H9 (cell line): ENCODE results near the gene HCN2. TPM values are rescaled to one million over a fixed set of nuclear protein-coding genes. Genes with fewer than 3 reads are reported as not detected.

Source experiments
- DNase-seq: peaks from one replicate; pipeline ENCODE4 v3.0.0-alpha.2; 2017
- H2AFZ ChIP-seq: one replicate; pipeline ENCODE4 v1.6.1; 2013; ENCODE audit warnings: mild to moderate bottlenecking, low read length, control low read depth, moderate library complexity
- H2AK5ac ChIP-seq: 2 replicates; pipeline ENCODE4 v1.6.1; 2013; ENCODE audit warnings: low read length, control low read depth, mixed read lengths; ENCODE audit not compliant: insufficient read length
- H2BK120ac ChIP-seq: one replicate; pipeline ENCODE4 v1.6.1; 2013; ENCODE audit warnings: low read depth, mild to moderate bottlenecking, low read length, control low read depth, inconsistent platforms; ENCODE audit not compliant: poor library complexity, severe bottlenecking
- H2BK12ac ChIP-seq: 2 replicates; pipeline ENCODE4 v1.6.1; 2013; ENCODE audit warnings: low read length, control low read depth, mixed read lengths, low read depth; ENCODE audit not compliant: insufficient read length
- H2BK15ac ChIP-seq: 2 replicates; pipeline ENCODE4 v1.6.1; 2013; ENCODE audit warnings: low read depth, low read length, control low read depth
- H2BK20ac ChIP-seq: one replicate; pipeline ENCODE4 v1.6.1; 2013; ENCODE audit warnings: low read depth, mild to moderate bottlenecking, low read length, control low read depth, inconsistent platforms; ENCODE audit not compliant: poor library complexity, severe bottlenecking
- H2BK5ac ChIP-seq: 2 replicates; pipeline ENCODE4 v1.6.1; 2013; ENCODE audit warnings: low read length, control low read depth, mixed read lengths; ENCODE audit not compliant: insufficient read length
- H3K14ac ChIP-seq: 2 replicates; pipeline ENCODE4 v1.6.1; 2013; ENCODE audit warnings: low read length, control low read depth; ENCODE audit not compliant: insufficient read depth
- H3K18ac ChIP-seq: 2 replicates; pipeline ENCODE4 v1.6.1; 2013; ENCODE audit warnings: low read depth, mild to moderate bottlenecking, mixed read lengths, low read length, control low read depth; ENCODE audit not compliant: insufficient read length
- H3K23ac ChIP-seq: 2 replicates; pipeline ENCODE4 v1.6.1; 2013; ENCODE audit warnings: low read length, control low read depth, mixed read lengths, low read depth; ENCODE audit not compliant: insufficient read length
- H3K23me2 ChIP-seq: 2 replicates; pipeline ENCODE4 v1.6.1; 2013; ENCODE audit warnings: low read depth, mild to moderate bottlenecking, mixed read lengths, low read length, control low read depth; ENCODE audit not compliant: insufficient read length, poor library complexity, severe bottlenecking
- H3K27ac ChIP-seq: 2 replicates; pipeline ENCODE4 v1.5.1; 2013; ENCODE audit warnings: low read length, control low read depth, mixed read lengths, low read depth; ENCODE audit not compliant: insufficient read length
- H3K27me3 ChIP-seq: 2 replicates; pipeline ENCODE4 v1.6.1; 2013; ENCODE audit warnings: low read length, control low read depth, inconsistent platforms; ENCODE audit not compliant: insufficient read depth
- H3K4ac ChIP-seq: 2 replicates; pipeline ENCODE4 v1.6.1; 2013; ENCODE audit warnings: low read depth, mild to moderate bottlenecking, control low read depth, inconsistent platforms, low read length, moderate library complexity
- H3K4me1 ChIP-seq: 2 replicates; pipeline ENCODE4 v1.6.1; 2013; ENCODE audit warnings: low read length, control low read depth, inconsistent platforms; ENCODE audit not compliant: insufficient read depth
- H3K4me2 ChIP-seq: 2 replicates; pipeline ENCODE4 v1.6.1; 2013; ENCODE audit warnings: low read length, control low read depth, mixed read lengths; ENCODE audit not compliant: insufficient read length, insufficient read depth
- H3K56ac ChIP-seq: 2 replicates; pipeline ENCODE4 v1.6.1; 2013; ENCODE audit warnings: low read depth, mild to moderate bottlenecking, mixed read lengths, low read length, control low read depth; ENCODE audit not compliant: insufficient read length
- H3K79me1 ChIP-seq: 2 replicates; pipeline ENCODE4 v1.6.1; 2013; ENCODE audit warnings: low read depth, mild to moderate bottlenecking, moderate library complexity, low read length, control low read depth, inconsistent platforms; ENCODE audit not compliant: insufficient read depth, poor library complexity, severe bottlenecking
- H3K79me2 ChIP-seq: 2 replicates; pipeline ENCODE4 v1.6.1; 2013; ENCODE audit warnings: low read length, control low read depth, inconsistent platforms; ENCODE audit not compliant: insufficient read depth
- H3K9ac ChIP-seq: 2 replicates; pipeline ENCODE4 v1.6.1; 2013; ENCODE audit warnings: low read length, control low read depth, mixed read lengths; ENCODE audit not compliant: insufficient read length; ENCODE audit errors: extremely low read depth
- H3K9me3 ChIP-seq: one replicate; pipeline ENCODE4 v1.6.1; 2013; ENCODE audit warnings: low read depth, low read length, inconsistent platforms; ENCODE audit not compliant: control insufficient read depth
- H3T11ph ChIP-seq: one replicate; pipeline ENCODE4 v1.6.1; 2013; ENCODE audit warnings: mild to moderate bottlenecking, low read length, control low read depth, inconsistent platforms
- H4K20me1 ChIP-seq: one replicate; pipeline ENCODE4 v1.6.1; 2013; ENCODE audit not compliant: control insufficient read depth, insufficient read length, insufficient read depth
- H4K5ac ChIP-seq: 2 replicates; pipeline ENCODE4 v1.6.1; 2013; ENCODE audit warnings: low read depth, mild to moderate bottlenecking, mixed read lengths, low read length, control low read depth; ENCODE audit not compliant: insufficient read length
- H4K8ac ChIP-seq: replicated peaks from 2 replicates; pipeline ENCODE4 v1.6.1; 2013; ENCODE audit warnings: low read length, control low read depth, mixed read lengths, low read depth; ENCODE audit not compliant: insufficient read length
- H4K91ac ChIP-seq: 2 replicates; pipeline ENCODE4 v1.6.1; 2013; ENCODE audit warnings: low read depth, mild to moderate bottlenecking, moderate library complexity, mixed read lengths, low read length, control low read depth; ENCODE audit not compliant: insufficient read length
- H3K27ac Mint-ChIP-seq, 3 experiments: 2 replicates in 2 of 3; 3 replicates in 1 of 3; pipeline ENCODE4 v1.8.0; 2020 to 2021; ENCODE audit warnings: mixed read lengths in 3 of 3, mild to moderate bottlenecking in 1 of 3, moderate library complexity in 1 of 3
- H3K27me3 Mint-ChIP-seq: 2 replicates; pipeline ENCODE4 v1.8.0; 2021; ENCODE audit warnings: low read depth, mild to moderate bottlenecking, moderate library complexity, mixed read lengths
- H3K36me3 Mint-ChIP-seq, 3 experiments: 2 replicates in 2 of 3; 3 replicates in 1 of 3; pipeline ENCODE4 v1.8.0; 2020 to 2021; ENCODE audit warnings: low read depth in 3 of 3, mixed read lengths in 3 of 3; ENCODE audit not compliant: insufficient read depth in 1 of 3
- H3K4me1 Mint-ChIP-seq, 2 experiments: 2 replicates each; pipeline ENCODE4 v1.8.0; 2020; ENCODE audit warnings: mixed read lengths in 2 of 2
- H3K4me3 Mint-ChIP-seq, 2 experiments: 2 replicates in 1 of 2; 3 replicates in 1 of 2; pipeline ENCODE4 v1.8.0; 2020 to 2021; ENCODE audit warnings: mild to moderate bottlenecking in 2 of 2, mixed read lengths in 2 of 2, moderate library complexity in 1 of 2
- H3K9me3 Mint-ChIP-seq, 2 experiments: 2 replicates in 1 of 2; 3 replicates in 1 of 2; pipeline ENCODE4 v1.8.0; 2020; ENCODE audit warnings: mild to moderate bottlenecking in 2 of 2, mixed read lengths in 2 of 2, moderate library complexity in 1 of 2
- WGBS: extraction: QIAGEN DNeasy Blood & Tissue Kit; methylation state at CpG from one replicate; pipeline ENCODE4 v1.1.7; 2013; ENCODE audit warnings: missing lambda C conversion rate, low lambda C conversion rate, mixed read lengths; ENCODE audit not compliant: insufficient read length; ENCODE audit errors: extremely low coverage; 5-methylcytosine and 5-hydroxymethylcytosine counted together
- total RNA-seq: library from RNA; stranded (reverse); gene quantifications from 2 replicates; pipeline ENCODE4 v1.2.1, GENCODE V29; 2021
- TF ChIP-seq, protein P1 (sequence below): fragments of 200-600 bp; sonication (generic); conservative IDR thresholded peaks from 3 replicates; pipeline ENCODE4 v1.8.0; 2021; ENCODE audit warnings: antibody characterized with exemption, mild to moderate bottlenecking

Gene HCN2
- total RNA-seq, 1 experiment from 2014 or later, result 3.7 TPM

DNA sequence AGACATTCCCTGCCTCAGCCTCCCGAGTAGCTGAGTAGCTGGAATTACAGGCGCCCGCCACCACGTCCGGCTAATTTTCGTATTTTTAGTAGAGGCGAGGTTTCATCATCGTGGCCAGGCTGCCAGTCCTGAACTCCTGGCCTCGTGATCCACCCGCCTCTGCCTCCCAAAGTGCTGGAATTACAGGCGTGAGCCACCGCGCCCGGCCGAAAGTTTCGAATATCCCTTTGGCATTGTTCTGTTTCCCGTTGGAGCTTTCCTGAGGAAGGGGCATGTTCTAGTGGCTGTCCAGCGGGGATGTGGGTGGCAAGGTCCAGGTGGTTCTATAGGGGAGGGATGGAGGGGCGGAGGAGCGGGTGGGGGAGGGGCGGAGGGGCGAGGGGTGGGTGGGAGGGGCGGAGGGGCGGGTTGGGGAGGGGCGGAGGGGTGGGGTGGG lies 19.4 kb upstream of the HCN2 start:
- Histone ChIP-seq H3T11ph (no peak overlapping the region), H2BK12ac (no peak overlapping the region), H4K20me1 (no peaks in the 10 kb centered on the region), H3K9ac (no peak overlapping the region), H4K8ac (no peak overlapping the region), H3K23me2 (peaks cover 15% of the 10 kb centered on the region), H3K56ac (no peak overlapping the region), H3K14ac (no peak overlapping the region), H3K23ac (no peak overlapping the region), H4K91ac (no peak overlapping the region), H2BK5ac (no peak overlapping the region), H3K9me3 (no peaks in the 10 kb centered on the region), H3K27ac (no peak overlapping the region), H2BK120ac (no peak overlapping the region), H3K79me2 (peaks cover 23% of the 10 kb centered on the region), H2BK15ac (no peak overlapping the region), H3K4me1 (no peaks in the 10 kb centered on the region; the same call in 1 of the 2 replicates), H3K18ac (no peak overlapping the region), H3K79me1 (peaks cover 3% of the 10 kb centered on the region), H3K27me3 (no peaks in the 10 kb centered on the region), H2AK5ac (no peak overlapping the region), H2AFZ (no peak overlapping the region), H4K5ac (no peak overlapping the region), H3K4me2 (no peak overlapping the region), H2BK20ac (no peak overlapping the region), H3K4ac (no peak overlapping the region)
- peaks cover 13% of the 10 kb centered on the region in 2 experiments for H3K9me3 Mint-ChIP-seq
- TF ChIP-seq, protein P1, sequence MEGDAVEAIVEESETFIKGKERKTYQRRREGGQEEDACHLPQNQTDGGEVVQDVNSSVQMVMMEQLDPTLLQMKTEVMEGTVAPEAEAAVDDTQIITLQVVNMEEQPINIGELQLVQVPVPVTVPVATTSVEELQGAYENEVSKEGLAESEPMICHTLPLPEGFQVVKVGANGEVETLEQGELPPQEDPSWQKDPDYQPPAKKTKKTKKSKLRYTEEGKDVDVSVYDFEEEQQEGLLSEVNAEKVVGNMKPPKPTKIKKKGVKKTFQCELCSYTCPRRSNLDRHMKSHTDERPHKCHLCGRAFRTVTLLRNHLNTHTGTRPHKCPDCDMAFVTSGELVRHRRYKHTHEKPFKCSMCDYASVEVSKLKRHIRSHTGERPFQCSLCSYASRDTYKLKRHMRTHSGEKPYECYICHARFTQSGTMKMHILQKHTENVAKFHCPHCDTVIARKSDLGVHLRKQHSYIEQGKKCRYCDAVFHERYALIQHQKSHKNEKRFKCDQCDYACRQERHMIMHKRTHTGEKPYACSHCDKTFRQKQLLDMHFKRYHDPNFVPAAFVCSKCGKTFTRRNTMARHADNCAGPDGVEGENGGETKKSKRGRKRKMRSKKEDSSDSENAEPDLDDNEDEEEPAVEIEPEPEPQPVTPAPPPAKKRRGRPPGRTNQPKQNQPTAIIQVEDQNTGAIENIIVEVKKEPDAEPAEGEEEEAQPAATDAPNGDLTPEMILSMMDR, result no peak
- H3K4me3 Mint-ChIP-seq, result no peak overlapping the region; a peak in 1 of 5 replicates
- H3K27me3 Mint-ChIP-seq, result peaks cover 19% of the 10 kb centered on the region
- DNase-seq, result peak; percentile 29
- no peak overlapping the region for H3K27ac Mint-ChIP-seq
- peaks cover 7 to 18% (median 12%) of the 10 kb centered on the region in 3 experiments for H3K36me3 Mint-ChIP-seq
- WGBS, result no CpG with 5 or more reads among the region's 25 CpGs
- H3K4me1 Mint-ChIP-seq, result peaks cover 23 to 33% of the 10 kb centered on the region in 2 experiments
